SK-N-MC (cell line): ENCODE data around the gene FIBP.

Experiments used
- EZH2 ChIP-seq: fragments of 200-600 bp; sonication (generic); IDR thresholded peaks from one replicate; pipeline ENCODE4 v1.6.1; 2017; ENCODE audit warnings: antibody characterized with exemption
- FOXP2 ChIP-seq: optimal IDR thresholded peaks from 2 replicates; pipeline ENCODE3; 2011; ENCODE audit warnings: mild to moderate bottlenecking, moderate library complexity; ENCODE audit not compliant: insufficient read depth; ENCODE audit errors: extremely low read length, control extremely low read depth
- POLR2AphosphoS5 ChIP-seq: IDR thresholded peaks from 2 replicates; pipeline ENCODE4 v1.6.1; 2012; ENCODE audit warnings: mild to moderate bottlenecking, low read depth, low read length, borderline replicate concordance

GRCh38 chr11:65857500-65857852, 30.8 kb downstream of the FIBP start:
- no peak for TF ChIP-seq POLR2AphosphoS5
- TF ChIP-seq EZH2, result no peak
- no peak for TF ChIP-seq FOXP2
